NCI-H524 treated with DMSO at 0.1 percent for 48 hours (cell line): ENCODE data around the gene STXBP2.

Experiments
- DNase-seq: peaks from one replicate; lab custom pipeline; 2025; lab: John Stamatoyannopoulos, UW

Gene STXBP2

DNA sequence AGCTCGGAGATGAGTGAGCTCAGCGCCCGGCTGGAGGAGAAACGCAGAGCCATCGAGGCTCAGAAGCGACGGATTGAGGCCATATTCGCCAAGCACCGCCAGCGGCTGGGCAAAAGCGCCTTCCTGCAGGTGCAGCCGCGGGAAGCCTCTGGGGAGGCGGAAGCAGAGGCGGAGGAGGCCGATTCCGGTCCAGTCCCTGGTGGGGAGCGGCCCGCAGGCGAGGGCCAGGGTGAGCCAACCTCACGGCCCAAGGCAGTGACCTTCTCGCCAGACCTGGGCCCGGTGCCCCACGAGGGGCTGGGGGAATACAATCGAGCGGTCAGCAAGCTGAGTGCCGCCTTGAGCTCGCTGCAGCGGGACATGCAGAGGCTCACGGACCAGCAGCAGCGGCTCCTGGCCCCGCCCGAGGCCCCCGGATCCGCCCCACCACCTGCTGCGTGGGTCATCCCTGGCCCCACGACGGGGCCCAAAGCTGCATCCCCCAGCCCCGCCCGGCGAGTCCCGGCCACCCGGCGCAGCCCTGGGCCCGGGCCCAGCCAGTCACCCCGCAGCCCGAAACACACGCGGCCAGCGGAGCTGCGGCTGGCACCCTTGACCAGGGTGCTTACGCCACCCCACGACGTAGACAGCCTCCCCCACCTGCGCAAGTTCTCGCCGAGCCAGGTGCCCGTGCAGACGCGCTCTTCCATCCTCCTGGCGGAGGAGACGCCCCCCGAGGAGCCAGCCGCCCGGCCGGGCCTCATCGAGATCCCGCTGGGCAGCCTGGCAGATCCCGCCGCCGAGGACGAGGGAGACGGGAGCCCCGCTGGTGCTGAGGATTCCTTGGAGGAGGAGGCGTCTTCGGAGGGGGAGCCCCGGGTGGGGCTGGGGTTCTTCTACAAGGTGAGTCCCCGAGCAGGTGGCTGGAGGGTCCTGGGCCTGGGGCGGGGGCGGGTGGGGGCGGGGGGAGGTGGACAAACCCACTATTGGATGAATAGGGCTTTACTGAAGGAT, 24.3 kb upstream of the STXBP2 start:
- no peak for DNase-seq

DNA sequence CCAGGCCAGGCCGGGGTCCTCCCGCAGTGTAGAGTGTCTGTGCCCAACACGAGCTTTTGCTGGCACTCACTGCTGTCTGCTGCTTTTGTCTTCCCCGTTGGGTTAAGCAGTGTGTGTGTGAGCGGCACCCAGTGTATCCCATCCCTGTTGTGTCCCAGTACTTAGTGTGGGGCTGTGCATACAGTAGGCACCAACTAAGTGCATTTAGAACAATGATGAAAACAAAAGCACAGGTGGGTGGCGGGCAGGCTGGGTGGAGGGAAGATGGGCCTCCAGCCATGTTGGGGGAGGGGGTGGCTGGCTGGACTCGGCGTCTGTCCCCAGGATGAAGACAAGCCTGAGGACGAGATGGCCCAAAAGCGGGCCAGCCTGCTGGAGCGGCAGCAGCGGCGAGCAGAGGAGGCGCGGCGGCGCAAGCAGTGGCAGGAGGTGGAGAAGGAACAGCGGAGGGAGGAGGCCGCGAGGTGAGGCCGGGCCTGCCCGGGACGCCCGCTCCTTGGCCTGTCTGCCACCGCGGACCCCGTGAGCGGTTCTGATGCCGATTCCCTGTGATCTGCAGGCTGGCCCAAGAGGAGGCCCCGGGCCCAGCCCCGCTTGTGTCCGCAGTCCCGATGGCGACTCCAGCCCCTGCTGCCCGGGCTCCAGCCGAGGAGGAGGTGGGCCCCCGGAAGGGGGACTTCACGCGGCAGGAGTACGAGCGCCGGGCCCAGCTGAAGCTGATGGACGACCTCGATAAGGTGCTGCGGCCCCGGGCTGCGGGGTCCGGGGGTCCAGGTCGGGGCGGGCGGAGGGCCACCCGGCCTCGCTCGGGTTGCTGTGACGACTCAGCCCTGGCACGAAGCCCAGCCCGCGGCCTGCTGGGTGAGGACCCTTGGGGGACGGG, 21.8 kb upstream of the STXBP2 start:
- no peak for DNase-seq

DNA sequence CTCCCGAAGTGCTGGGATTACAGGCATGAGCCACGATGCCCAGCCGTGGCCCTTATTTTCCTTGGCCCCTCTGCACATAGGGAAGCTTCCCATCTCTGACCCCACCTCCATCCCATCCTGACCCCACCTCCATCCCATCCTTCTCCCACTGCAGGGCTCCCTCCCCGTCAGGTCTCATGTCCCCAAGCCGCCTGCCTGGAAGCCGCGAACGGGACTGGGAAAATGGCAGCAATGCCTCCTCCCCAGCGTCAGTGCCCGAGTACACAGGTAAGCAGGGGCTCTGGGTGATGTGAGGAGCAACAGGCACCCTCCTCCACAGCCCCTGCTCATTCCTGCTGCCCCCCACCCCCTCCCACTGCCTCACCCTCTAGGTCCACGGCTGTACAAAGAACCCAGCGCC, 19.7 kb upstream of the STXBP2 start:
- no peak for DNase-seq

DNA sequence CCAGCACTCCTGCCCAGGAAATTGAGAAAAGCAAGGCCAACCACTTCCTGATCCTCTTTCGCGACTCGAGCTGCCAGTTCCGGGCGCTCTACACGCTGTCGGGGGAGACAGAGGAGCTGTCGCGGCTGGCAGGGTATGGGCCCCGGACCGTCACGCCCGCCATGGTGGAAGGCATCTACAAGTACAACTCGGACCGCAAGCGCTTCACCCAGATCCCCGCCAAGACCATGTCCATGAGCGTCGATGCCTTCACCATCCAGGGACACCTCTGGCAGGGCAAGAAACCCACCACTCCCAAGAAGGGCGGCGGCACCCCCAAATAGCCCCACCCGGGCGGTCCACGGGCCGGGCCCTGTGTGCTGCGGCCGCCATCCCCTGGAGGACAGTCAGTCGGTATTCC, 19.2 kb upstream of the STXBP2 start:
- DNase-seq, result no peak

DNA sequence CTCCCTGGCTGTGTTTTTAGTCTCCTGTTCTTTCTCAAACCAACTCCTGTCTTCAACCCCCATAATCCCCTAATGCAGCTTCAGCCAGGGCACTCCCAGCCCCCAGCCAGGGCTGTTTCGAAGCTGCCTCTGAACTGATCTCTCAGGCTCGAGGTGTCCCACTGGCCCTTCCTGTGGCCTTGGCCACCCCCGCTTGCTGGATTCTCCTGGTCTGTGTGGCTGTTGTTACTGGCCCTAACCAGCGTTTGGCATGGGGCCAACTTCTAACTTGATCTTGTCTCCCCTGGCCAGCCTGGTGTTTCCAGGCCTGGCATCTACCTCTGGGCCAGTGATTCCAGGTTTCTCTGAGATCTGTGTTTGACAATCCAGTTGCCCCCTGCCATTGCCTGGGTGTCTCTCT, 18.6 kb upstream of the STXBP2 start:
- DNase-seq, result no peak

DNA sequence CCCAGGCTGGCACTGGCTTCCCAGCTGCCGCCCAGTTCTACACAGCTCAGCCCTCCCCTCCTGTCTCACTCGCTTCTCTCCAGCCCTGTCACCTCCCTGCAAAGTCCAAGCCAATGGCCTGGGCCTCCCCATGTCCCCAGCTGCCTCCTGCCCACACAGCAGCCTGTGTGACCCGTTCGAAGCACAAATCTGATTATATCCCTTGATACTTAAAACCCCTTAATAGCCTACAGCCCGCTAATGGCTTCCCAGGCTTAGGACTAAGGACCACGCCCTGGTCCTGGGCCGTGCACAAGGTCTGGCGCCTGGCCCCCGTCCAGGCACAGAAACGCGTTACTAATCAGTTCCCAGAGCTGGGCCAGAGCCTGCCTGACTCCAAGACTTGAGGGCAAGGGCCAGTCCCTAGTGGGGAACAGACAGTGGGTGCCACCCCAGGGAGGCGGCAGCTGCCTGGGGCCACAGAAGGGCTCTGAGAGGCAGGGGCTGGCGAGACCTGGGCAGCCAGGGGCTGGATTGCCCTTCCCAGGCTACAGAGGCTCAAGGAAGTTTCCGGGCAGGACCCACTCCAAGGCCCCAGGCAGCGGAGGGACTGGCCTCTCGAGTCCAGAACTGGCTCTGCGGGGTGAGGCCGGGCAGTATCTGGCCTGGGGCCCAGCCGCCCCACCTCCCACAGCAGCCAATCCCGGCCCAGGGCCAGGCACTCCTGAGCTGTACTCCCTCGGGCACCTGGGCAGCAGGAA, 18.0 kb upstream of the STXBP2 start:
- DNase-seq, result no peak

DNA sequence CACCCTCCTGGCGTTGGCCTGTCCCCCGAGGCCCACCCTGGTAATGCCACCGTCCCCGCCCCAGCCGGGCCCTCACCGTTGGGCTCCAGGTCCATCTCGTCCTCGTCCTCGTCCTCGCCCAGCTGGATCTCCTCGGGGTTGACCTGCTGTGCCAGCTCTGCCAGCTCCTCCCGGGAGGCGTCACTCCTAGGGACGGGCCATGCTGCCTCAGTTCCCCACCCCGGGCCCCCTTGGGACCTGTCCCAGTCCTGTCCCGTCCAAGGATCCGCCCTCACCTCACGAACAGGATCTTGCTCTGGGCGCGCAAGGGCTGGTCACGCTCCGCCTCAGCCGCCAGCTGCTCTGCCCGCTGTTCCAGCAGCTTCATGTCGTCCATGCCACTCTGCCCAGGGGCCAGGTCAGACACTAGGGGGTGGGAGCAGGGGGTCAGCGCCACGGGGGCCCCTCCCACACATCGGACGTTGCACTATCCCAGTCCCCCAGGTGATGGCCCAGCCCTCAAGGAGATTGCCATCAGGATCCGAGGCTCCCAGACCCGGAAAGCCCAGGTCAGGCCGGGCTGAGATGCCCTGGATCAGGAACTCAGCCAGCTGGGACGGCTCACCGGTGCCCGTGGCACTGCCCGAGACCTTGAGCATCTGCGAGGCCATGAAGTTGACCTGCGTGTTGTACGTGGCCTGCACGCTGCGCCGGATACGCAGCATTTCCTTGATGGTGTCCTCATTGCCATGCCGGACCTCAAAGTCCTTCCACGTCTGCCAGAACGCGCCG, 17.1 kb upstream of the STXBP2 start:
- no peak for DNase-seq

DNA sequence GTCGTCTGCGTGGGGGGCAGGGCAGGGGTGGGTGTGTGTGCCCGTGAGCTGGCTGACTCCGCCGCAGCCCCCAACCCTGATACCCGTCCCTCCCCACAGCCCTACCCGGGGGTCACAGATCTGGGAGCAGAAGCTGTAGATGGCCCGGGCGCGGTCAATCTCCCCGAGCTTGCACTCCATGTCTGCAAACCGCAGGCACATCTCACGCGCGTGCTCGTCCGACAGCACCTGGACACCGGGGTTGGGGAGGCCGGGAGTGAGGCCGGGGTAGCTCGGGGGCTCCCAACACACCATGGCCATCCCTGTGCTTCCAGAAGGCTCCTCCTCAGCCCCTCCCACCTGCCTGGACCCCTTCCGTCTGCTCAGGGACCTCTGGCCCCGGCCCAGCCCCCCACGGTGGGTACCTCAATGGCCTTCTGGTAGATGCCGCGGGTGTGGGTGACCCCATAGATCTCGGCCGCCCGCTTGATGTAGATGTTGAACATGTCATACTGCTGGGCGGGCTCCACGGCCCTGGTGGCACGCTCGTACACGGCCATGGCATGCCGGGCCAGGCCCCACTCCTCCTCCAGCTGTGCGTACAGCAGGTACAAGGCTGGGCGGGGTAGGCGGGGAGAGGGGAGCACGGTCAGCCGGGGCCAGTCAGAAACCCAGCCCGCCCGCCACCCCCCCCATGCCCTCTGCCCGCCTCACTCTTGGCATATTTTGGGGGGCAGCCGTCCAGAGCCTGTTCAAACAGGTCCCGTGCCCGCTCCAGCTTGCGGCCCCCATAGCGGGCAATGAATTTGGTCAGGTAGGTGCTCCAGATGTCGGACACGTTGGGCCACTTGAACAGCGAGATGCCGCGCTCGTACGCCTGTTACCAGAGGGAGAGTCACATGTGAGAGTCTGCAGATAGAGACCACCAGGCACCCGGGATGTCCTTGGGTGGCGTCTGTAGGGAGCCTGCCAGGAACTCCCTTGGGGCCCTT, 16.2 kb upstream of the STXBP2 start:
- DNase-seq, result no peak

DNA sequence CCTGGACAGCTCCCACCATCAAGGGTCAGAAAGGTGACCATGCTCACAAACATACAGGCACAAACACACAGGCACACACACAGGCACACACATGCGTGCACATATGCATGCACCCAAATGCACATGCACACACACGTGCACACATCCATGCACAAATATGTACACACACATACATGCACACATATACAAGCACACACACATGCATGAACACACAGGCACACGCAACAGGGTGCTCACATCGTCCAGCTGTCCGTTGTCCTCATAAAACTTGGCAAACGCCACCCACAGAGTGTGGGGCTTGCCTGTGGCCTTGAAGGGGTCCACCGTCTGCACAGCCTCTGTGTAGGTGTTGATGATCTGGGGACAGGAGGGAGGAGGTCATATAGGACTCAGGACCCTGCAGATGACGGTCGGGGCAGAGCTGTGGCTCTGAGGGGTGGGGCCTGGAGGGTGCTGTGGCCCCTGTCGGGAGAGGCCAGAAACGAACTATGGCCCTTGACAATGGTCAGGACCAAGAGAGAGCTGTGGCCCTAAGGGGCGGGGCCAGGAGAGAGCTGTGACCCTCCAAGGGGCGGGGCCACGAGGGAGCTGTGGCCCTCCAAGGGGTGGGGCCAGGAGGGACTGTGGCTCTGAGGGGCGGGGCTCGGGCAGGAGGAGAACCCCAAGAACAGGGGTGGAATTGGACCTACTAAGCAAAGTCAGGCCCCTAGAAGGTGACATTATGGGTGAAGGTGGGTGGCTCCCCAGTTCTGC, 13.8 kb upstream of the STXBP2 start:
- DNase-seq, result no peak

DNA sequence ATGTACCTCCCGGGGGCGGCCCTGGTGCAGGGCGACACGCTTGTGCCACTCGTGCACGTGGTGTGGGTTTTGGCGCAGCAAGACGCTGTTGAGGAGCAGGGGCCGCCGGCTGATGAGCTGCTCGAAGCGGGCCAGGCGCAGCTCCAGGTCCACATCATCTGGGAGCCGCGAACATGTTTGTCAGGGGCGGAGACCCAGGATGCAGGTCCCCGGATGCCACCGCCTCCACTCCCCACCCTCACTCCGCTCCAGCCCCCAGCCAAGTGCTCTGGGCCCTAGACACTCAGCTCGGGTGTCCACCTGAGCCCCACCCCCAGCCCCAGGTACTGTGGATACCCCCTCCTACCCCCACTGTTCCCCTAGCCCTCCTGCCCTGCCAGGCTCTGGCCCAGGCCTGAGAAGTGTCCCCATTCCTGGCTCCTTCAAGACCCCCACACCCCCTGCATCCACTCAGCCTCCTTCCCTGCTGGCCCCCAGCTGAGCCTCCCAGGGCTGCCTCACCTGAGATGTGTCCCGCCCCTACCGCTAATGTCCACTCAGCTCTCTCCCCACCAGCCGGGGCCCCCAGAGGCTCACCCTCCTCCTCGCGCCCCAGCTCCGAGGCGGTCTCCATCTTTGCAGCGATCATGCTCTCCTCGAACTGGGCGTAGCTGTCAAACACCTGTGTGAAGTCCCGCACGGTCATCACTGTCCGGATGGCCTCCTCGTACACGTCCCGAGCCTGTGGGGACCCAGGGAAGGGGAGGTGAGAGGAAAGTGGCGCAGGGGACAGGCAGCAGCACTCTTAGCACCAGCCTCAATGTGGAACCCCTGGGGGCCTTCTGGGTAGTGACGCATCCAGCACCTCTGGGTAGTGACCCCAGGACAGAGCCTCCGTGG, 12.9 kb upstream of the STXBP2 start:
- no peak for DNase-seq

DNA sequence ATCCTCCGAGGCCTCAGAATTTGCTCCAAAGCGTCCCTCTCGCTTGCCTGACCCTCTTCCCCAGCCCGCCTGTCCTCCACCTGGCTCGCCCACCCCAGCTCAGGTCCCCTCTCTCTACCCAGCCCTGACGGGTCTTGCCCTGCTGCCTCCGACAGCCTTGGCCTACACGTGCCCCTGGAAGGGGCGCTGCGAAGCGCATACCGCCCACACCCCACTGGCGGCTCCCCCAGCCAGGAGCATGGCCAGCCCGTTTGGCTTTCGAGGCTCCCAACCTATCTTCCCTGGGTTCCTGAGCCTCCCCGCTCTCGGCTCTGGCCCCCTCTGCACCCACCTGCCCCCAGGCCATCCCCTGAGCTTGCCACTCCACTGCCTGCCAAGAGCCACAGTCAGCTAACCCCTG, 12.1 kb upstream of the STXBP2 start:
- DNase-seq, result no peak

DNA sequence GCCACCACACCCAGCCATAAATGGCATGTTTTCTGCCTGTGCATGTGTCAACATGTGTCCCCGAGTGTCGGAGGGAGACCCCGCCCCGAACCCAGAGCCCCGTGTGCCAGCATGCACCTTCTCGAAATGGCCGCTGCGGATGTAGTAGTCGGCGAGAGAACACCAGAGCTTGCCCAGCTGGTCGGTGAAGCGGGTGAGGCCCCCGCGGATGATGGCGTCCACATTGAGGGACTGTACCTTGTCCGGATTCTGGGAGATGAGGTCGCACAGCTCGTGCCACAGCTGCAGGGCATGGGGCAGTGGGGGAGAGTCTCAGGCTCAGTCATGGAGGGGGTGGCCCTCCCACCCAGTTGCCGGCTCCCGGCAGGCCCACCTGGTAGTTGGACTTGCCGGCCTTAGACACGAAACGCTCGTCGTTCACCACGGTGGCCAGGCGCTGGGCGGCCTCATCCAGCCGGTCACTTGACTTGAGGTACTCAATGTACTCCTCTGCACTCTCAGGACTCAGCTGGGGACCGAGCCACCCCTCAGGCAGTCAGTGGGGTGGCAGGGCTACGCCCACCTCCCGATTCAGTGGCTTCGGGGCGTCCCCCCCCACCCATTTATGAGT, 11.0 kb upstream of the STXBP2 start:
- no peak for DNase-seq

DNA sequence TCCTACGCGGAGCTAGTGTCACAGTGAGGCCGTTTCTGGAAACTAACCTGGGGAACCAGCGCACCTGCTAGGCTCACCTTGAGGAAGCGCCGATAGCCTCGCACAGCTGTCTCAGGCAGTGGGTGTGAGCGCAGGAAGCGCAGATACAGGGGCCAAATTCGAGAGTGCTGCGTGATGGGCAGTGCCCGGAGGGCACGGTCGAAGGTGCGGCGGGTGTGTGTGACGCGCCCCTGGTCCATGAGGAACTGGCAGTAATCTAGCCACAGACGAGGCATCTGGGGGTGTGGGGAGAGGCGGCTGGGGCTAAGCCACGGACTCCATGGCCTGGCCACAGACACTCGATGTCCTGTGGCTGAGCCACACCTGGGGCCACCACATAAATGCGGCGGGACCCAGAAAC, 9.7 kb upstream of the STXBP2 start:
- DNase-seq, result no peak

DNA sequence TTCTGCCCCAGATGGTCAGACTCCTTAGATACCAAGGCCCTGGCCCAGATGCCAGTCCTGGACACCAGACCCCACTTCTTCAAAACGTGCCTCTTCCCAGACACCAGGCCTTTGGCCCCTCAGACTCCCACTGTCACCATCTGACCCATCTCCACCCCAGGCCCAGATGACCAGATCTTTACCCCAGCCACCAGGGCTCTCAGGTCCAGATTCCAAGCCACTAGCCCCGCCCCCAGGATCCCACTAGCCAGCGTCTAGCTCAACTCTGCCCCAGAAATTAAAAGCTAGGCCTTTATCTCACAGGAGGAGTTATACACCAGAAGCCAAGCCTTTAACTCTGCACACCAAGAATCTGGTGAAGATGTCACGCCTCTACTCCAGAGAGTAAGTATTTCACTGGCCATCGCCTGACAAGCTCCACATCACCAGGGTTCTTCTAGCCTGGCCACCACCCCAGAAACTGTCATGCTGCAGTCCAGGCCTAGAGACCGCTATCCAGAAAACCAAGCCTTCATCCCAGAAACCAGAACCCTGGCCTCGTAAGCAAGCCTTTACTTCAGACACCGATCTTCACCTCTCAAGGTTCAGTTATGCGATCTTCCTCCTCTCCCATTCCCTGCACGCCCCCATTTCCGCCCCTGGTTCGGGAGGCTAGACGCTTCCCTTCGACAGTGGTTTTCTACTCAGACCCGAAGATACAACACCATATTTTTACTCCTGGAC, 8.2 kb upstream of the STXBP2 start:
- DNase-seq, result no peak

DNA sequence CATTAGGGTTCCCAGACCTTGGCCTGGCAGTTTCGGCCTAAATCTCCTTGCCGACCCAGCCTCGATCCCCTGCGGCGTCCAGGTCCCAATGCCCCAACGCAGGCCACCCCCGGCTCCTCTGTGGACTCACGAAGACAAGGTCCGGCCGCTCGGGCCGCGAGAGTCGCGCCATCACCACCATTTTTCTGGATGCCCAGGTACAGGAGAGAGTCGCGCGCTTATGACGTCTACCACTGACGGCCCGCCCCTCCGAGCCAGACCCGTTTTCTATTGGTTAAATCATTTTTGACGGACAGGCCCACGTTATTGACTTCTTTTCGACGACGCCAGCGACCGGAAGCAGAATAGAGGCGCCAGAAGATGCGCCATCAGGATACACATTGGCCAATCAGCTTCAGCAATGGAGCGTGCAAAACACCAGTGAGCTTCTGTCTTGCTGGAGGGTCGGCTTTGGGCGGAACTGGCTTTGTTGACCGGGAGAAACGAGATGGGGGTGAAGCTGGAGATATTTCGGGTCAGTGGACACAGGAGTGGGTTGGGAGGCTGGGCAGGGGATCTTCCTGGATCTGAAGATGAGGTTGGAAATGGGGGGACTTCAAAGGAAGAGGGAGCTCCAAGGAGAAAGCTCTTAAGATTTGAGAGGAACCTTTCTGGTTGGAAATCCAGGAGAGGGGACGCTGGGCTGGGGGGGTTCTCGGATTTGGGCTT, 7.4 kb upstream of the STXBP2 start, which contains the start of the genes PET100 and XAB2:
PET100 (plus strand) TSS at position 447 of the 708 bp plus-strand sequence; CDS start at position 488, 41 bp downstream.
XAB2 (minus strand) TSS at position 199 of the 708 bp plus-strand sequence; CDS start at position 181, 18 bp downstream.
- peak; percentile 98 for DNase-seq

DNA sequence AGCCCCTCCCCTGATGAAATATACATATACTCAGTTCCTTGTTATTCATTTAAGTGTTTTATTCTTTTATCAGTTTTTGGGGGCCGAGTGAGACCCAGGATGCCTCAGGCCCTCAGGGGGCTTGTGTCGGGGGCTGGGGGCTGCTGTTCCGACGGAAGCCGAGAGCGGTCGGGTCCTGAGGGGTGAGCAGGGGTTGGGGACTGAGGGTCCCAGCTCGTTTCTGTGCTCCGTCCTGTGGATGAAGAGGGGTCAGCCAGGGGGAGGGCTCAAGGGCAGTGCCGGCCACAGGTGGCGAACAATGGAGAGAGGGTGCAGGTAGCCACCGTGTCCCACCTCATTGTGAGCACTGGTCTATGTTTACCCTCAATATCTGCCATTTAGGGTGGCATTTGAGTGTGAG, 5.3 kb upstream of the STXBP2 start:
- no peak for DNase-seq
